IMR-90 (cell line): ENCODE data around the gene NSD2. TPM values are rescaled to one million over a fixed set of nuclear protein-coding genes. Genes with fewer than 3 reads are reported as not detected.

Experiments
- ATAC-seq: fragments of 200-7000 bp; cut with Tn5 transposase; 2 replicates; pipeline ENCODE4 v1.9.1; 2020; ENCODE audit warnings: low read depth, mild to moderate bottlenecking, moderate library complexity
- BruUV-seq: library from RNA; stranded (reverse); fragments of 400-500 nt; replicated peaks from 2 replicates; lab custom pipeline; 2021; lab: Mats Ljungman, UMichigan
- CTCF ChIA-PET: fragments of 300-600 bp; formaldehyde crosslinking; extraction: SDS; loops from one replicate; lab custom pipeline; 2021; ENCODE audit warnings: antibody characterized with exemption; lab: Yijun Ruan, JAX
- POLR2A ChIA-PET: fragments of 300-600 bp; sonication (Branson Sonifier 250); formaldehyde crosslinking; loops from one replicate; lab custom pipeline; 2022; ENCODE audit warnings: antibody characterized with exemption; ENCODE audit not compliant: unreplicated experiment; lab: Charles Lee
- DNase-seq: peaks from one replicate; pipeline ENCODE4 v3.0.0; 2013
- H2AFZ ChIP-seq: replicated peaks from 2 replicates; pipeline ENCODE3; 2013; ENCODE audit warnings: low read length, mild to moderate bottlenecking; ENCODE audit not compliant: poor library complexity
- H2AK5ac ChIP-seq: 2 replicates; pipeline ENCODE4 v1.6.1; 2013; ENCODE audit warnings: low read depth, low read length, inconsistent platforms
- H2AK9ac ChIP-seq: replicated peaks from 2 replicates; pipeline ENCODE3; 2013; ENCODE audit warnings: mild to moderate bottlenecking, low read depth, low read length, moderate library complexity; ENCODE audit not compliant: poor library complexity
- H2BK120ac ChIP-seq: 2 replicates; pipeline ENCODE4 v1.6.1; 2013; ENCODE audit warnings: low read depth, low read length, inconsistent platforms
- H2BK15ac ChIP-seq: 3 replicates; pipeline ENCODE4 v1.6.1; 2013; ENCODE audit warnings: low read depth, low read length, inconsistent platforms
- H2BK20ac ChIP-seq: 2 replicates; pipeline ENCODE4 v1.6.1; 2013; ENCODE audit warnings: low read depth, mild to moderate bottlenecking, inconsistent platforms, low read length, moderate library complexity
- H2BK5ac ChIP-seq: 2 replicates; pipeline ENCODE4 v1.6.1; 2013; ENCODE audit warnings: mild to moderate bottlenecking, low read depth, low read length, inconsistent platforms; ENCODE audit not compliant: poor library complexity, severe bottlenecking
- H3K14ac ChIP-seq: replicated peaks from 2 replicates; pipeline ENCODE4 v1.6.1; 2013; ENCODE audit warnings: low read depth, low read length, inconsistent platforms
- H3K18ac ChIP-seq: 2 replicates; pipeline ENCODE4 v1.6.1; 2013; ENCODE audit warnings: low read depth, low read length, control low read depth
- H3K23ac ChIP-seq: 2 replicates; pipeline ENCODE4 v1.6.1; 2013; ENCODE audit warnings: low read depth, low read length, inconsistent platforms
- H3K27ac ChIP-seq: 2 replicates; pipeline ENCODE4 v1.5.1; 2013; ENCODE audit warnings: mild to moderate bottlenecking, control low read depth, low read length; ENCODE audit not compliant: insufficient read depth
- H3K27me3 ChIP-seq: 2 replicates; pipeline ENCODE4 v1.6.1; 2013; ENCODE audit warnings: low read length; ENCODE audit not compliant: control insufficient read depth, insufficient read depth
- H3K36me3 ChIP-seq: 2 replicates; pipeline ENCODE4 v1.6.1; 2013; ENCODE audit warnings: low read length, mixed read lengths; ENCODE audit not compliant: control insufficient read depth, insufficient read depth
- H3K4ac ChIP-seq: 2 replicates; pipeline ENCODE4 v1.6.1; 2013; ENCODE audit warnings: low read depth, low read length, inconsistent platforms
- H3K4me1 ChIP-seq: 2 replicates; pipeline ENCODE4 v1.6.1; 2013; ENCODE audit warnings: low read length, mixed read lengths; ENCODE audit not compliant: control insufficient read depth, insufficient read depth
- H3K4me2 ChIP-seq: 2 replicates; pipeline ENCODE4 v1.6.1; 2013; ENCODE audit warnings: low read depth, mild to moderate bottlenecking, control low read depth, low read length, moderate library complexity
- H3K4me3 ChIP-seq: 2 replicates; pipeline ENCODE4 v1.5.1; 2013; ENCODE audit warnings: low read depth, mild to moderate bottlenecking, control low read depth, low read length, moderate library complexity; ENCODE audit not compliant: insufficient read depth
- H3K56ac ChIP-seq: 2 replicates; pipeline ENCODE4 v1.6.1; 2013; ENCODE audit warnings: low read length, inconsistent platforms; ENCODE audit not compliant: insufficient read depth; ENCODE audit errors: extremely low read depth
- H3K79me1 ChIP-seq, 2 experiments: 2 replicates each; pipeline ENCODE4 v1.6.1; 2013; ENCODE audit warnings: low read length in 2 of 2, inconsistent platforms in 1 of 2, low read depth in 1 of 2
- H3K9ac ChIP-seq: 2 replicates; pipeline ENCODE4 v1.6.1; 2013; ENCODE audit warnings: low read depth, low read length, control low read depth
- H3K9me1 ChIP-seq: 2 replicates; pipeline ENCODE4 v1.6.1; 2013; ENCODE audit warnings: low read length, inconsistent platforms; ENCODE audit not compliant: insufficient read depth
- H3K9me3 ChIP-seq: 2 replicates; pipeline ENCODE4 v1.6.1; 2013; ENCODE audit warnings: low read length; ENCODE audit not compliant: control insufficient read depth, insufficient read depth
- H4K20me1 ChIP-seq: 2 replicates; pipeline ENCODE4 v1.6.1; 2013; ENCODE audit warnings: low read length, inconsistent platforms; ENCODE audit not compliant: insufficient read depth
- H4K5ac ChIP-seq: 2 replicates; pipeline ENCODE4 v1.6.1; 2013; ENCODE audit warnings: mild to moderate bottlenecking, low read depth, low read length, control low read depth
- H4K8ac ChIP-seq, 2 experiments: 2 replicates each; pipeline ENCODE4 v1.6.1; 2013; ENCODE audit warnings: low read depth in 2 of 2, low read length in 2 of 2, control low read depth in 1 of 2, inconsistent platforms in 1 of 2
- H4K91ac ChIP-seq: 2 replicates; pipeline ENCODE4 v1.6.1; 2013; ENCODE audit warnings: low read depth, low read length, inconsistent platforms; ENCODE audit not compliant: insufficient read depth
- BHLHE40 ChIP-seq: fragments of 150-350 bp; IDR thresholded peaks from 2 replicates; pipeline ENCODE4 v1.6.1; 2016; ENCODE audit warnings: mild to moderate bottlenecking, low read depth, low read length
- CEBPB ChIP-seq: IDR thresholded peaks from 2 replicates; pipeline ENCODE4 v1.6.1; 2012; ENCODE audit warnings: low read depth, low read length, improper control_type of control experiment
- MAFK ChIP-seq: IDR thresholded peaks from 2 replicates; pipeline ENCODE4 v1.6.1; 2012; ENCODE audit warnings: low read depth, low read length, improper control_type of control experiment
- POLR2A ChIP-seq: IDR thresholded peaks from 2 replicates; pipeline ENCODE4 v1.6.1; 2012; ENCODE audit warnings: mild to moderate bottlenecking, low read depth, low read length
- RAD21 ChIP-seq: IDR thresholded peaks from 2 replicates; pipeline ENCODE4 v1.6.1; 2012; ENCODE audit warnings: low read length, improper control_type of control experiment
- RFX5 ChIP-seq: IDR thresholded peaks from 2 replicates; pipeline ENCODE4 v1.8.0; 2012; ENCODE audit warnings: low read depth, mild to moderate bottlenecking, low read length, moderate library complexity
- SMC3 ChIP-seq: fragments of 150-350 bp; IDR thresholded peaks from 2 replicates; pipeline ENCODE4 v1.6.1; 2016; ENCODE audit warnings: low read depth, mild to moderate bottlenecking, antibody characterized with exemption, low read length, moderate library complexity
- WGBS, 2 experiments: methylation state at CpG; one replicate each; pipeline versions ENCODE4 v1.1.5 to v1.1.7; 2013; ENCODE audit warnings: missing lambda C conversion rate in 2 of 2; ENCODE audit not compliant: insufficient read length in 1 of 2; ENCODE audit errors: extremely low coverage in 2 of 2; 5-methylcytosine and 5-hydroxymethylcytosine counted together
- dilution Hi-C: fragments of 300-500 bp; cut with HindIII; formaldehyde crosslinking; loops from one replicate; pipeline ENCODE4 v1.14.3; 2018; ENCODE audit warnings: low sequenced_read_pairs; ENCODE audit not compliant: unreplicated experiment
- in situ Hi-C: fragments of 300-500 bp; cut with MboI; formaldehyde crosslinking; loops from 3 replicates; pipeline ENCODE4 v1.14.3; 2019; ENCODE audit warnings: low sequenced_read_pairs, inconsistent platforms, mixed read lengths
- intact Hi-C: fragments of 100-400 bp; cut with micrococcal nuclease; formaldehyde crosslinking; loops from 2 replicates; pipeline ENCODE4 v1.10.0; 2022
- polyA plus RNA-seq, 3 experiments: library from polyadenylated mRNA; depleted of rRNA; stranded (reverse); fragments of >200 nt; gene quantifications; 2 replicates each; pipeline ENCODE4 v1.2.3, GENCODE V29; 2012; ENCODE audit warnings: low replicate concordance in 1 of 3
- total RNA-seq: library from RNA; depleted of rRNA; stranded (reverse); fragments of >200 nt; gene quantifications from 2 replicates; pipeline ENCODE4 v1.2.3, GENCODE V29; 2012
- TF ChIP-seq, protein P1 (sequence below): fragments of 150-350 bp; IDR thresholded peaks from 2 replicates; pipeline ENCODE4 v1.6.1; 2017; ENCODE audit warnings: mild to moderate bottlenecking, antibody characterized with exemption, low read length, low read depth
- TF ChIP-seq, protein P2 (sequence below): conservative IDR thresholded peaks from 2 replicates; pipeline ENCODE4 v1.5.1; 2012; ENCODE audit warnings: mild to moderate bottlenecking, low read depth, low read length, improper control_type of control experiment

The NSD2 gene
- total and polyA plus RNA-seq, 2 of the 4 experiments (the other 2 are of a cell fraction) = 35.9 to 68.1 TPM

DNA sequence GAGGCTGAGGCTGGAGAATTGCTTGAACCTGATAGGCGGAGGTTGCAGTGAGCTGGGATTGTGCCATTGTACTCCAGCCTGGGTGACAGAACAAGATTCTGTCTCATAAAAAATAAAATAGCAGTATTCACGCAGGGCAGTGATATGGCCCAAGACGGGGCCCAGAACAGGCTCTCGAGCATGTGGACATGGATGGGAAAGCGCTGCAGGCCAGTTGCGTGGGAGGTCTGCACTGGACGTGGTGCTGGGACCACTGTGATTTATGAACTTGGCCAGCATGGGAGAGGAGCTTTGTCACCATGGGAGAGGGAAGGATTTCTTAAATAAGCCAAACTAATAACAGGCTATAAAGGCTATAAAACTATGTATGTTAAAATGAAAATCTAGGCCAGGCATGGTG, 51.6 kb downstream of the NSD2 start:
- no TSS peak for BruUV-seq
- H2BK20ac ChIP-seq = no peak overlapping the region
- dilution Hi-C loops = no loop called here
- in situ Hi-C loops = no loop called here
- H3K4ac ChIP-seq = no peak overlapping the region
- no peaks in the 10 kb centered on the region for H3K9me3 ChIP-seq
- no peak overlapping the region for H2AFZ ChIP-seq
- H3K23ac ChIP-seq = no peak overlapping the region
- no peak overlapping the region for H3K9ac ChIP-seq
- no peak overlapping the region for H3K14ac ChIP-seq
- H3K9me1 ChIP-seq = peaks cover 15% of the 10 kb centered on the region
- peaks cover 42 to 76% of the 10 kb centered on the region in 2 experiments for H3K79me1 ChIP-seq
- no peak overlapping the region for H3K56ac ChIP-seq
- H2BK120ac ChIP-seq = no peak overlapping the region
- 100% methylated on average over 1 of the region's 7 CpGs; no CpG with 5 or more reads in 1 of the 2 experiments for WGBS, 2 experiments
- no peak overlapping the region for H2BK5ac ChIP-seq
- H2AK5ac ChIP-seq = no peak overlapping the region
- no peak overlapping the region for H2AK9ac ChIP-seq
- intact Hi-C loops = no loop called here
- H3K27ac ChIP-seq = no peak overlapping the region
- ATAC-seq (no peak), DNase-seq (no peak)
- H4K5ac ChIP-seq = no peak overlapping the region
- peaks cover 18% of the 10 kb centered on the region for H3K36me3 ChIP-seq
- H3K4me2 ChIP-seq = no peak overlapping the region
- no peak overlapping the region for H3K18ac ChIP-seq
- peaks cover 6% of the 10 kb centered on the region for H3K4me1 ChIP-seq
- no peak overlapping the region for H3K4me3 ChIP-seq
- H3K27me3 ChIP-seq = no peaks in the 10 kb centered on the region
- peaks cover 25% of the 10 kb centered on the region for H4K20me1 ChIP-seq
- POLR2A ChIA-PET = no interaction called here
- no peak overlapping the region for H4K8ac ChIP-seq
- no peak overlapping the region for H4K91ac ChIP-seq
- CTCF ChIA-PET = no interaction called here
- no peak overlapping the region for H2BK15ac ChIP-seq
- no peak for TF ChIP-seq POLR2A
- no peak for TF ChIP-seq MAFK
- TF ChIP-seq, protein P1, sequence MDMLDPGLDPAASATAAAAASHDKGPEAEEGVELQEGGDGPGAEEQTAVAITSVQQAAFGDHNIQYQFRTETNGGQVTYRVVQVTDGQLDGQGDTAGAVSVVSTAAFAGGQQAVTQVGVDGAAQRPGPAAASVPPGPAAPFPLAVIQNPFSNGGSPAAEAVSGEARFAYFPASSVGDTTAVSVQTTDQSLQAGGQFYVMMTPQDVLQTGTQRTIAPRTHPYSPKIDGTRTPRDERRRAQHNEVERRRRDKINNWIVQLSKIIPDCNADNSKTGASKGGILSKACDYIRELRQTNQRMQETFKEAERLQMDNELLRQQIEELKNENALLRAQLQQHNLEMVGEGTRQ = no peak
- TF ChIP-seq BHLHE40 = no peak
- no peak for TF ChIP-seq RFX5
- TF ChIP-seq CEBPB = no peak
- TF ChIP-seq SMC3 = no peak
- no peak for TF ChIP-seq RAD21
- TF ChIP-seq, protein P2, sequence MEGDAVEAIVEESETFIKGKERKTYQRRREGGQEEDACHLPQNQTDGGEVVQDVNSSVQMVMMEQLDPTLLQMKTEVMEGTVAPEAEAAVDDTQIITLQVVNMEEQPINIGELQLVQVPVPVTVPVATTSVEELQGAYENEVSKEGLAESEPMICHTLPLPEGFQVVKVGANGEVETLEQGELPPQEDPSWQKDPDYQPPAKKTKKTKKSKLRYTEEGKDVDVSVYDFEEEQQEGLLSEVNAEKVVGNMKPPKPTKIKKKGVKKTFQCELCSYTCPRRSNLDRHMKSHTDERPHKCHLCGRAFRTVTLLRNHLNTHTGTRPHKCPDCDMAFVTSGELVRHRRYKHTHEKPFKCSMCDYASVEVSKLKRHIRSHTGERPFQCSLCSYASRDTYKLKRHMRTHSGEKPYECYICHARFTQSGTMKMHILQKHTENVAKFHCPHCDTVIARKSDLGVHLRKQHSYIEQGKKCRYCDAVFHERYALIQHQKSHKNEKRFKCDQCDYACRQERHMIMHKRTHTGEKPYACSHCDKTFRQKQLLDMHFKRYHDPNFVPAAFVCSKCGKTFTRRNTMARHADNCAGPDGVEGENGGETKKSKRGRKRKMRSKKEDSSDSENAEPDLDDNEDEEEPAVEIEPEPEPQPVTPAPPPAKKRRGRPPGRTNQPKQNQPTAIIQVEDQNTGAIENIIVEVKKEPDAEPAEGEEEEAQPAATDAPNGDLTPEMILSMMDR = no peak
